C4-2B (cell line): Measurements from ENCODE around the gene BLMH.

Experiments used
- H3K27ac ChIP-seq: fragments of 450-650 bp; 2 replicates; pipeline ENCODE4 v1.5.1; 2017
- CTCF ChIP-seq: fragments of 450-650 bp; conservative IDR thresholded peaks from 2 replicates; pipeline ENCODE4 v1.5.1; 2017; ENCODE audit warnings: mild to moderate bottlenecking
- ZFX ChIP-seq: fragments of 450-650 bp; IDR thresholded peaks from 2 replicates; pipeline ENCODE4 v1.6.1; 2017

BLMH gene

DNA sequence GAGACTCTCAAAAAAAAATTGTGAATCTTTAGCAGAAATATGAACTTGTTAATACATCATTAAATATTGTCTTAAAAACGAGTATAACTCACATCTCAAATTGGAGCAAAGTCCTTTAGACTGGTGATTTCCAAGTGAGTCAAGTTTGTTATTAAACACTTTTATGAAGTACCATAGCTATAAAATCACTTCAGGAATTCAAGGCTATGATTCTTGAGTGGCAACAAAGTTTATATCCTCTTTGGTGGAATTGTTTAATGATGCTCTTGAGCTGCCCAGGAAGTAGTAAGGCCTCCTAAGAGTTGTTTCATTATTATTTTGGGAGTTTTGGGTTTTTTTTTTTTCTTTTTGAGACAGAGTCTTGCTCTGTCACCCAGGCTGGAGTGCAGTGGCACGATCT lies 16.7 kb upstream of the BLMH start:
- no peak overlapping the region for H3K27ac ChIP-seq
- TF ChIP-seq ZFX: no peak
- TF ChIP-seq CTCF: no peak

DNA sequence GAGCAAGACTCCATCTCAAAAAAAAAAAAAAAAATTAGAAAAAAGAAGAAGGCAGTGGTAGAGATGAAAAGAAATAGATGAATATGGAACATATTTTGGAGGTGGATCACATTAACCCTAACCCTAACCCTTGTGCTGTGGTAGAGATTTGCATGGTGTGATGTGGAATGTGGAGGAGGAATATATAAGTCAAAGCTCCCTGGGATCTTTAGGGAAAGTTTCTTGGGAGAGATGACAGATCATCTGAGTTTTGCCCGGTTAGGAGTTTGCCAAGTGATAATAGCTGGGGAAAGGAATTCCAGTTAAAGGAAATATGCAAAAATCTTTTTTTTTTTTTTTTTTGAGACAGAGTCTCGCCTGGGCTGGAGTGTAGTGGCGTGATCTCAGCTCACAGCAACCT lies 13.0 kb upstream of the BLMH start:
- no peak for TF ChIP-seq CTCF
- TF ChIP-seq ZFX: no peak
- no peak overlapping the region for H3K27ac ChIP-seq

GRCh38 chr17:30302241-30302640 lies 10.5 kb upstream of the BLMH start:
- no peak overlapping the region for H3K27ac ChIP-seq
- no peak for TF ChIP-seq CTCF
- TF ChIP-seq ZFX: no peak

- no peak for TF ChIP-seq ZFX
- H3K27ac ChIP-seq: no peak overlapping the region
Observed at GRCh38 chr17:30300818-30301217, 9.1 kb upstream of the BLMH start.

DNA sequence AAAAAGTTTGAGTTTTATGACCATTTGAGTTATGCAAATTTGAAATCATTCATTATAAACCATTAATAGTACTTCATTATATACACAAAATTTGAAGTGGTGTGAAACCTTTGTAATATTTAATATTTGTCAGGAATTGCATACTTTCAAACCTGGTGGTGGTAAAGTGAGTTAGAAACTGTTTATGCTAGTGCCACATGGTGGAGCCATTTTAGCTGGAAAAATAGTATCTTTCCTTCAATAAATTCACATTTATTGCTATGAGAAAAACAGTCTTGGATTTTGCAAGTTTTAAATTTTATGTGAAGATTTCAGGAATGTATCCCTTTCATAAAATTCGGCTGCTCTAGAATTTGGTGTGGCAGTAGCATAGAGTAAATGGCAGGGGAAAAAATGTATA lies 7.3 kb upstream of the BLMH start:
- TF ChIP-seq ZFX (no peak), CTCF (peak; percentile 40)
- no peak overlapping the region for H3K27ac ChIP-seq

DNA sequence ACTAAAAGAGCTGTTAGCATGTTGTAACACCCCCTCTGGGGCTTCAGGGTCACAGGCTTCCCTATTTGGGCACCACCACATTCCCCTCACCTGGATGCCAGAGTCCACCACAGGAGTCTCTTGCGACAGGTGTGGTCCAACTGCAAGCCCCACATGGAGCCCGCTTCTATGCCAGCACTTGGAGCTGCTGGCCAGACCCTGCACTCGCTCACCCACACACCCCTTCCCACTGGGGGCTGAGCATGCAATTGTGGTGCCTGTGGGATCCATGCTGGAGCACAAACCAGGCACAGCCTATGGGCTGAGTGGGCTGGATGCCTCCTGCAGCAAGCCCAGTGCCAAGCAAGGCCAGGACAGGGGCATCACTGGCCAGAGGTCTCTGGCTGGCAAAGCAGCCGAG lies 6.0 kb upstream of the BLMH start:
- TF ChIP-seq ZFX (no peak), CTCF (no peak)
- H3K27ac ChIP-seq: no peak overlapping the region

DNA sequence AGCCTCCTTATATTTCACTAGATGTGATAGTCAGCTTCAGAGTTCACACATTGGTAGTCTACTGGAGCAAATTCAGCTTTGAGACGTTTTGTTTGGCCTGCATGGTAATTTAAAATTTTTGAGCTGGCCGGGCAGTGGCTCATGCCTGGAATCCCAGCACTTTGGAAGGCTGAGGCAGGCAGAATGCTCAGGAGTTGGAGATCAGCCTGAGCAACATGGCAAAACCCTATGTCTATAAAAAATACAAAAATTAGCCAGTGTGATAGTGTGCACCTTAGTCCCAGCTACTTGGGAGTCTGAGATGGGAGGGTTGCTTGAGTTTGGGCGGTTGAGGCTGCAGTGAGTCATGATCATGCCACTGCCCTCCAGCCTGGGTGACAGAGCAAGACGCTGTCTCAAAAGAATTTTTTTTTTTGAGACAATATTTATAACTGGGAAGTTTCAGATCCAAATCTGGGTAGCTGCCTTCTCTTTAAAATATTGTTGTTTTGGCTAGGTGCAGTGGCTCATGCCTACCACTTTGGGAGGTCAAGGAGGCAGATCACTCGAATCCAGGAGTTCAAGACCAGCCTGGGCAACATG lies 4.8 kb upstream of the BLMH start:
- H3K27ac ChIP-seq: no peak overlapping the region
- TF ChIP-seq CTCF (no peak), ZFX (no peak)

GRCh38 chr17:30292286-30292858 lies 628 bp upstream of the BLMH start:
- peak overlapping the region; percentile 90 for H3K27ac ChIP-seq

More at GRCh38 chr17:30292286-30292858, 628 bp upstream of the BLMH start:
- no peak for TF ChIP-seq CTCF
- TF ChIP-seq ZFX: no peak
